CD14-positive monocyte (primary cell): Measurements from ENCODE around the gene SRP14. TPM values are rescaled to one million over a fixed set of nuclear protein-coding genes. Genes with fewer than 3 reads are reported as not detected.

Experiments used
- DNase-seq, 3 donors: peaks; one replicate each; pipeline ENCODE4 v3.0.0-alpha.2; 2011 to 2022
- H2AFZ ChIP-seq: 2 replicates; pipeline ENCODE4 v1.6.0; 2012; ENCODE audit warnings: mild to moderate bottlenecking, low read depth, low read length, inconsistent platforms; ENCODE audit not compliant: insufficient read depth, poor library complexity, severe bottlenecking
- H3K27ac ChIP-seq, 2 donors: 1 replicate in 1 of 2; 2 replicates in 1 of 2; pipeline ENCODE4 v1.5.1; 2012 to 2013; ENCODE audit warnings: low read length in 2 of 2, control low read depth in 1 of 2, inconsistent platforms in 1 of 2, low read depth in 1 of 2, mild to moderate bottlenecking in 1 of 2
- H3K27me3 ChIP-seq, 2 donors: one replicate each; pipeline versions ENCODE4 v1.6.0 to v1.6.1; 2011 to 2013; ENCODE audit warnings: low read length in 2 of 2; ENCODE audit not compliant: control insufficient read depth in 2 of 2, insufficient read depth in 2 of 2
- H3K36me3 ChIP-seq, 2 donors: replicated peaks in 1 of 2; 1 replicate in 1 of 2; 2 replicates in 1 of 2; pipeline versions ENCODE4 v1.5.1 to v1.6.1; 2012 to 2013; ENCODE audit warnings: low read length in 2 of 2, control low read depth in 1 of 2, inconsistent platforms in 1 of 2, mild to moderate bottlenecking in 1 of 2; ENCODE audit not compliant: insufficient read depth in 2 of 2, control insufficient read depth in 1 of 2
- H3K4me1 ChIP-seq, 2 donors: 1 replicate in 1 of 2; 2 replicates in 1 of 2; pipeline versions ENCODE4 v1.5.1 to v1.6.1; 2012 to 2013; ENCODE audit warnings: low read length in 2 of 2, control low read depth in 1 of 2, inconsistent platforms in 1 of 2, mild to moderate bottlenecking in 1 of 2, moderate library complexity in 1 of 2; ENCODE audit not compliant: insufficient read depth in 2 of 2, control insufficient read depth in 1 of 2
- H3K4me2 ChIP-seq: replicated peaks from 2 replicates; pipeline ENCODE3; 2012; ENCODE audit warnings: low read length, moderate library complexity, mild to moderate bottlenecking; ENCODE audit not compliant: poor library complexity, severe bottlenecking; ENCODE audit errors: extremely low read depth
- H3K4me3 ChIP-seq, 3 experiments: fragments of 200-600 bp in 1 of 3; sonication (generic) in 1 of 3; replicated peaks in 1 of 3; 1 replicate in 2 of 3; 2 replicates in 1 of 3; pipeline ENCODE4 v1.5.1; 2011 to 2013; ENCODE audit warnings: low read length in 3 of 3, mild to moderate bottlenecking in 3 of 3, control low read depth in 2 of 3, low read depth in 2 of 3, inconsistent platforms in 1 of 3, moderate library complexity in 1 of 3
- H3K79me2 ChIP-seq: 2 replicates; pipeline ENCODE4 v1.6.0; 2012; ENCODE audit warnings: mild to moderate bottlenecking, control low read depth, inconsistent platforms, low read length, moderate library complexity; ENCODE audit not compliant: insufficient read depth
- H3K9ac ChIP-seq: 2 replicates; pipeline ENCODE4 v1.6.0; 2017; ENCODE audit warnings: low read length, mild to moderate bottlenecking; ENCODE audit not compliant: insufficient read depth, poor library complexity, severe bottlenecking
- H3K9me3 ChIP-seq, 2 donors: replicated peaks in 1 of 2; 1 replicate in 1 of 2; 2 replicates in 1 of 2; pipeline versions ENCODE4 v1.5.1 to v1.6.1; 2012 to 2013; ENCODE audit warnings: low read length in 2 of 2, control low read depth in 1 of 2; ENCODE audit not compliant: control insufficient read depth in 1 of 2, insufficient read depth in 1 of 2
- H4K20me1 ChIP-seq: 2 replicates; pipeline ENCODE4 v1.6.0; 2012; ENCODE audit warnings: mild to moderate bottlenecking, low read length, control low read depth, moderate library complexity; ENCODE audit not compliant: insufficient read depth
- H3K27ac Mint-ChIP-seq, 7 donors: one replicate each; pipeline ENCODE4 v1.8.0; 2020; ENCODE audit warnings: mild to moderate bottlenecking in 7 of 7, mixed read lengths in 7 of 7, moderate library complexity in 6 of 7, inconsistent platforms in 2 of 7
- H3K27me3 Mint-ChIP-seq, 3 donors: one replicate each; pipeline ENCODE4 v1.8.0; 2021 to 2022; ENCODE audit warnings: low read depth in 3 of 3, mild to moderate bottlenecking in 3 of 3, mixed read lengths in 3 of 3, moderate library complexity in 3 of 3, inconsistent platforms in 1 of 3
- H3K36me3 Mint-ChIP-seq, 2 donors: one replicate each; pipeline ENCODE4 v1.8.0; 2020; ENCODE audit warnings: mixed read lengths in 2 of 2, inconsistent platforms in 1 of 2, mild to moderate bottlenecking in 1 of 2
- H3K4me1 Mint-ChIP-seq: one replicate; pipeline ENCODE4 v1.8.0; 2020; ENCODE audit warnings: mild to moderate bottlenecking, mixed read lengths
- H3K4me3 Mint-ChIP-seq, 2 donors: one replicate each; pipeline ENCODE4 v1.8.0; 2020; ENCODE audit warnings: mild to moderate bottlenecking in 2 of 2, mixed read lengths in 2 of 2, moderate library complexity in 1 of 2
- H3K9me3 Mint-ChIP-seq, 7 donors: one replicate each; pipeline ENCODE4 v1.8.0; 2020 to 2022; ENCODE audit warnings: mixed read lengths in 7 of 7, mild to moderate bottlenecking in 6 of 7, moderate library complexity in 6 of 7, inconsistent platforms in 2 of 7
- CTCF ChIP-seq: fragments of 200-600 bp; IDR thresholded peaks from one replicate; pipeline ENCODE4 v1.8.0; 2022; ENCODE audit warnings: antibody characterized with exemption, mild to moderate bottlenecking
- WGBS: methylation state at CpG from one replicate; pipeline ENCODE4 v1.1.5; 2013; ENCODE audit warnings: missing lambda C conversion rate; ENCODE audit not compliant: insufficient coverage; 5-methylcytosine and 5-hydroxymethylcytosine counted together
- intact Hi-C, 2 donors: fragments of 100-400 bp; cut with micrococcal nuclease; formaldehyde crosslinking; loops; one replicate each; pipeline versions ENCODE4 v1.15.0 to v1.15.1; 2023
- polyA plus RNA-seq, 3 donors: library from polyadenylated mRNA; depleted of rRNA in 1 of 3; unstranded in 2 of 3; stranded (reverse) in 1 of 3; fragments of 300-500 nt in 2 of 3; fragments of >200 nt in 1 of 3; fragmentation: Illumina TruSeq in 2 of 3; gene quantifications; 1 replicate in 2 of 3; 2 replicates in 1 of 3; pipeline ENCODE4 v1.2.3, GENCODE V29; 2012 to 2021

The SRP14 gene
- polyA plus RNA-seq, 3 donors: 181 to 548 (median 525) TPM

- Mint-ChIP-seq H3K4me1 (peaks cover 33% of the 10 kb centered on the region), H3K36me3 (peaks cover 0 to 2% of the 10 kb centered on the region in 2 donors), H3K4me3 (peak overlapping the region in 1 of 2 donors; percentile 87), H3K27ac (peak overlapping the region in 6 of 7 donors; percentile 6 to 81 (median 65)), H3K27me3 (peaks cover 3 to 4% (median 4%) of the 10 kb centered on the region in 3 donors), H3K9me3 (peaks cover 0 to 2% (median 0%) of the 10 kb centered on the region in 7 donors)
- no peaks in the 10 kb centered on the region for H4K20me1 ChIP-seq
- H3K4me3 ChIP-seq: peak overlapping the region in 1 of 3 experiments; percentile 77
- no peaks in the 10 kb centered on the region for H3K27me3 ChIP-seq
- H3K4me1 ChIP-seq: peaks cover 23 to 31% of the 10 kb centered on the region in 2 donors
- peak overlapping the region in 1 of 2 donors; percentile 87 for H3K27ac ChIP-seq
- intact Hi-C loops: loop anchor here in 1 of 2 donors (2.0 to 5.0 kb wide), 2 partner anchors 14 to 34 kb away; no protein-coding TSS in a partner anchor
- no peak for DNase-seq
- H3K9ac ChIP-seq: no peak overlapping the region
- H2AFZ ChIP-seq: peak overlapping the region; percentile 77
- no peaks in the 10 kb centered on the region for H3K79me2 ChIP-seq
- peak overlapping the region; percentile 84 for H3K4me2 ChIP-seq
- no peaks in the 10 kb centered on the region for H3K9me3 ChIP-seq
- WGBS: 47% methylated on average over 3 of the region's 5 CpGs
- no peaks in the 10 kb centered on the region for H3K36me3 ChIP-seq
- TF ChIP-seq CTCF: no peak
Measured at GRCh38 chr15:40080847-40081246, 41.9 kb upstream of the SRP14 start.

- Mint-ChIP-seq H3K27me3 (peaks cover 2 to 4% (median 3%) of the 10 kb centered on the region in 3 donors), H3K4me3 (no peak overlapping the region), H3K36me3 (peaks cover 0 to 2% of the 10 kb centered on the region in 2 donors), H3K4me1 (peaks cover 40% of the 10 kb centered on the region), H3K27ac (no peak overlapping the region), H3K9me3 (peaks cover 0 to 2% (median 0%) of the 10 kb centered on the region in 7 donors)
- no peak overlapping the region for H3K27ac ChIP-seq
- H3K4me1 ChIP-seq: peaks cover 30 to 39% of the 10 kb centered on the region in 2 donors
- no peak overlapping the region for H3K4me2 ChIP-seq
- H3K27me3 ChIP-seq: no peaks in the 10 kb centered on the region
- 75% methylated on average over 1 of the region's 1 CpG for WGBS
- H3K9ac ChIP-seq: no peak overlapping the region
- no peak for TF ChIP-seq CTCF
- H3K9me3 ChIP-seq: no peaks in the 10 kb centered on the region
- no peaks in the 10 kb centered on the region for H3K36me3 ChIP-seq
- H2AFZ ChIP-seq: no peak overlapping the region
- no peaks in the 10 kb centered on the region for H4K20me1 ChIP-seq
- no peaks in the 10 kb centered on the region for H3K79me2 ChIP-seq
- H3K4me3 ChIP-seq: no peak overlapping the region
- no peak for DNase-seq
- intact Hi-C loops: loop anchor here in 1 of 2 donors (2.0 to 5.0 kb wide), 2 partner anchors 15 to 33 kb away; no protein-coding TSS in a partner anchor
Measured at GRCh38 chr15:40080104-40080503, 41.1 kb upstream of the SRP14 start.
